ENCODE measurements around the gene SDK1.
"Not testable (repeated sequence)": the region's sequence is repeated elsewhere in the genome, so short reads cannot be mapped to it uniquely, and the experiment has no call there.

SDK1 gene

GRCh38 chr7:4269746-4270145, 968.7 kb downstream of the SDK1 start:
- no peak for DNase-seq (ENCODE audit: low read depth in 2 of 2)

DNA sequence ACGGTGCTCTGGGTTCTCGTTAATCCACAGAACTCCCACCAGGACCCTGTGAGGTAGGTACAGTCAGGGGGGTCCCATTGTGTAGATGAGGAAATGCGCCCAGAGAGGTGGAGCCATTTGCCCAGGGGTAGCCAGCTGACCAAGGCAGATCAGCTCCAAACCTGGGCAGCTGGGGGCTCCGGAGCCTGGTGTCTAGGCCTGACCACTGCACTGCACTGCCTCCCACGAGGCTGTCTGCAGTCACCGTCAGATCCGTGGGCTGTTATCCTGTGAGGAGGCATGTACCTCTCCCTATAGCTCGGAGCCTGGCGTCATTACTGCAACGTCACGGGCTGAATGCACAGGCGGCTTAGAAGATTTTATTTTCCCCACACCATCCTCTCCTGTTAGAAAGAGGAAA, 969.2 kb downstream of the SDK1 start:
- DNase-seq (ENCODE audit: low read depth in 2 of 2): no peak

DNA sequence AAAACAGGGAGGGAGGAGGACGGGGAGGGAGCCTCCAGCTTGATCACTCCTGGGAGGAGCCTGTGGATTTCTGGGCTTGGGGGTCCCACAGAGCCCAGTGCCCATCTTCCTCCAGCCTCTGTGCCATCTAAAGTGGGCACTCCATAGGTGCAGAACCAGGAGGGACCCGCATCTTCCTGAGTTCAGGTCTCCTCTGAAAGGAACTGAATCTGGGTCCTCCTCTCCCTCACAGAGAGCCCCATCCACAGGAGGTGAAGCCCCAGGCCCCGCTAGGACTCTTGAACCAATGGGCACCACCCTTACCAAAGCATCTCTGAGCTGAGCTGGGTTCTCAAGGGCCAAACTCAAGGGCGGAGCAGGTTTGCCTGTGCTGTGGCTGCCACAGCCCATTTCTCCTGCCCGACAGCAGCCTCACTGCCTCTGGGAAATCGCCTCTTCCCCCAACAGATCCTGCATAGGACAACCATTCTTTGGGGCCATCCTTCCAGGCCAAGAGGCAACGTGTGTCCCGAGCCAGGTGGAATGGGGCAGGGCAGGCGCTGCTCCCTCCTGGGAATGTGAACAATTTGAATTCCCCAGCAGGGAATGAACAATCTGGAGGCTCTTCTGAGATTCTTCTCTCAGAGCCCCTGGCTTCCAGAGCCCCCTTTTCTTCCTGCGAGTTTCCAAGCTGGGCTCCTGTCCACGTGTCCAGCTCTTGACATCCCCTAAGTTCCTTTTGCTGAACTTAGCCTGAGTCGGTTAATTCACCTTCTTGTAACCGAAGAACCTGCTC, 970.1 kb downstream of the SDK1 start:
- DNase-seq (ENCODE audit: low read depth in 2 of 2): no peak

GRCh38 chr7:4271716-4272015, 970.6 kb downstream of the SDK1 start:
- no peak for DNase-seq (ENCODE audit: low read depth in 2 of 2)

GRCh38 chr7:4272141-4272540, 971.1 kb downstream of the SDK1 start:
- DNase-seq (ENCODE audit: low read depth in 2 of 2): no peak

DNA sequence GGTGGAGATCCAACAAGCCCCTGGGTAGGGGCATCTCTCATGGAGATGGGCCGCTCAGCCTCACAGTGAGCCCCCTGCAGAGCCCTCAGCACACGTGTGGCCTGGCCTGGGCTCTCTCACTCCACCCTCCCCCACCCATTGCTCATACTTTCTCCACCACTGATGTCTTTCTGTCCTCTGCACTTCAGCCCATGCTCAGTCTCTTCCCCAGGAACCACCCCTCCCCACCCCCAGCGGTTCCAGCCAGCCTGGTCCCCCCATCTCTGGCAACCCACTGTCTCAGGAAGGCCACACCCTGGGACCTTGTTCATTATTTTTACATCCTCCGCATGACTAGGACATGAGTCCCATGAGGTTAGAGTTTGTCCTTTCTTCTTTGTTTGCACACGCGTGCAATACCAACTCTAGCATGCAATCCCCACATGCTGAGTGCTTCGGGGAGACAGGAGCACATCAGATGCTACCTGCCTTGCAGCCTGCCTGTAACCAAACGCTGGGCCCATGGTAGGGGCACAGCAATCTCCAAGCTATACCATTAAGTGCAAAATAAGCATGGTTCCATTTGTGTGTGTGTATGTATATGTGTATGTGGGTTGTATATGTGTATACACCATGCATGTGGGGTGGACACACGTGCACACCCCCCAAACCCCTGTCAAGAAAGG, 972.6 kb downstream of the SDK1 start:
- no peak for DNase-seq (ENCODE audit: low read depth in 2 of 2)

- no peak for DNase-seq (ENCODE audit: low read depth in 2 of 2)
Measured at GRCh38 chr7:4274286-4274685, 973.2 kb downstream of the SDK1 start.

DNA sequence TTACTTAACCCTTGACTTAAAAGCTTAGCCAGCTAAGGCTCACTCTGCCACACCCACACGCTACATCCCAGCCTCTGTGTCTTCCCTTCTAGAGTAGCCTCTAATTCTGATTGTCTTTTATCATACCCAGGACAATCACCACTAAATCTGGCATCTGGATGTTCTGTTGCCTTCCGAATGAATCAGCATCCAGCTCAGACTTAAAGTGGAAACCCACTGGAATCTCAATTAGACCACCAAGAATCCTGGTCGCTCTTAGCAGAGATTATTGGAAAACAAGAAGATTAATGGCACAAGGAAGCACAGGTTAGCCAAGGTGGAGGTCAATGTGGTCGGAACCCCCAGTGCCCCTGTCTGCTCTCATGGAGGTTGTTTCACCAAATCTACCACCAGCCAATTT, 976.9 kb downstream of the SDK1 start:
- no peak for DNase-seq (ENCODE audit: low read depth in 2 of 2)

DNA sequence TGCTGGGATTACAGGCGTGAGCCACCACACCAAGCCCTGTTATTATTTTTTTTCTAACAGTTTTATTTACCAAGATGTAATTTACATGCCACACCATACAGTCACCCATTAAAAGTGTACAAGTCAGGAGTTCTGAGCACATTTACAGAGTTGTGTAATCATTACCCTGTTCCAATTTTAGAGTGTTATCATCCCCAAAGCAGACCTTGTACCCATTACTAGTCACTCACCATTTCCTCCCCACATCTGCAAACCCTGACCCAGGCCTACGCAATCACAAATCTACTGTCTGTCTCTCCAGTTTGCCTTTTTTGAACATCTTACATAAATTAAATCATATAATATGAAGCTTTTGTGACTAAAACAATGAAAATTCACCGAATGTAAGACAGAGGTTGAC, 978.2 kb downstream of the SDK1 start:
- DNase-seq (ENCODE audit: low read depth in 2 of 2): no peak

DNA sequence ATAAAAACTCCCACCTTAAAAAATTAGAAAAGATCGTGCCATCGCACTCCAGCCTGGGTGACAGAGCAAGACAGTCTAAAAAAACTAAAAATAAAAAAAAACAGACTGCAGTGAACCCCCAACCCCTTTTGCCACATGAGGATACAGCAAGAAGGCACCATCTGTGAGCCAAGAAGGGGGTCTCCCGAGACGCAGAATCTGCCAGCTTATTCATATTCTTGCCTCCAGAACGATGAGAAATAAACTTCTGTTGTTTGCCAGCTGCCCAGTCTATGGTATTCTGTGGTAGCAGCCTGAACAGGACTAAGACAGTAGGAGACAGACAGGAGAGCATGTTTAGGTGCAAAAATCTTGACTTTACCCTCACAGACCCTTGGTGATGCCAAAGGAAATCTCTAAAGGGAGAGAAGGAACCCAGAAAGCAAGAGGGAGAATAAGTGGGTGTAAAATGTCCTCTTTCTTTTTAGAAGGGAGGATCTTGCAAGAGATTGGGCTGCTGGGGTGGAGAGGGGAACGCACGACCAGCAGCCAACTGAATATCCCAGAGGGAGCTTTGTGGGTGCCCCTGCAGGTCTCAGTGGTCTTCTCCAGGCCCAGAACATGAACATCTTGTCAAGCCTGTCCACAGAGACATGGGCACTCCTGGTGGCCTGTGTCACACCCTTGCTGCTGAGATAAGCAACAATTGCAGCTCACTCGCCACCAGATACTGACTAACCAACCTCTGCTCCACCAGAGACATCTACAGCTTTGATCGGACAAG, 980.4 kb downstream of the SDK1 start:
- DNase-seq (ENCODE audit: low read depth in 2 of 2): no peak

- DNase-seq (ENCODE audit: low read depth in 2 of 2): no peak
Measured at GRCh38 chr7:4282434-4283223, 981.6 kb downstream of the SDK1 start.

GRCh38 chr7:4286351-4286750, 985.3 kb downstream of the SDK1 start:
- DNase-seq (ENCODE audit: low read depth in 2 of 2): no peak

DNA sequence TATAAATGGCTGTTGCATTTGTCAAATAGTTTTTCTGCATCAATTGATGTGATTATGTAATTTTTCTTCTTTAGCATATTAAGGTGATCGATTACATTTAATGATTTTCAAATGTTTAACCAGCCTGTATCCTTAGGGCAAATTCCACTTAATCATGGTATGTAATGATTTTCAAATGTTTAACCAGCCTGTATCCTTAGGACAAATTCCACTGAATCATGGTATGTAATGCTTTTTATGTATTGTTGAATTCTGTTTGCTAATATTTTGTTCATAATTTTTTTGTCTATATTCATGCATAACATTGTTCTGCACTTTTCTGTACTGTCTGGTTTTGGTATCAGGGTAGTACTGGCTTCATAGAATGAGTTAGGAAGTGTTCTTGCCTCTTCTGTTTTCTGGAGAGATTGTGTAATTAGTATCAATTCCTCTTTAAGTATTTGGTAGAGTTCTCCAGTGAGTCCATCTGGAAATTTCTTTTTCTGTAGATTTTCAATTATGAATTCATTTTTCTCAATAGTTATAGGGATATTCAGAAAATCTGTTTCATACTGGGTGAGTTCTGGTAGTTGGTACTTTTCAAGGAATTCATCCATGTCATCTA, 987.8 kb downstream of the SDK1 start:
- DNase-seq (ENCODE audit: low read depth in 2 of 2): no peak

- no peak for DNase-seq (ENCODE audit: low read depth in 2 of 2)
Measured at GRCh38 chr7:4297165-4297917, 996.3 kb downstream of the SDK1 start.

GRCh38 chr7:4297918-4298219, 996.8 kb downstream of the SDK1 start:
- no peak for DNase-seq (ENCODE audit: low read depth in 2 of 2)

DNA sequence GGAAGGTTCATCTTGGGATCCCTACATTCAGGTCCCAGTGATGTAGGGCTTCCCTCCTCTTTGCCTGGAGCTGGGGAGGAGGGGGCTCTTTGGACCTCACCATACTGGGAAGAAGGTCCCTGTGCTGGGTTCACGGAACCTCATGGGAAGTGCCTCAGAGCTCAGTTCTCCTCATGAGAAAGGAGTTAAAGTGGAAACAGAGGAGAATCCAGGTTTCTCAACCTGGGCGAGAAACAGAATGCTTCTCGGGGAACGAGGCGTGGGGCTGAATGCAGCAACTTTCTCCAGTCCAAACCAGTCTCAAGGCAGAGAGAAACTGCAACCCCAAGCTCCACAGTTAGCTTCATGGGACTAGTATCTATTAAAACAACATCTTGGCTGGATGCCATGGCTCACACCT, 998.4 kb downstream of the SDK1 start:
- no peak for DNase-seq (ENCODE audit: low read depth in 2 of 2)

DNA sequence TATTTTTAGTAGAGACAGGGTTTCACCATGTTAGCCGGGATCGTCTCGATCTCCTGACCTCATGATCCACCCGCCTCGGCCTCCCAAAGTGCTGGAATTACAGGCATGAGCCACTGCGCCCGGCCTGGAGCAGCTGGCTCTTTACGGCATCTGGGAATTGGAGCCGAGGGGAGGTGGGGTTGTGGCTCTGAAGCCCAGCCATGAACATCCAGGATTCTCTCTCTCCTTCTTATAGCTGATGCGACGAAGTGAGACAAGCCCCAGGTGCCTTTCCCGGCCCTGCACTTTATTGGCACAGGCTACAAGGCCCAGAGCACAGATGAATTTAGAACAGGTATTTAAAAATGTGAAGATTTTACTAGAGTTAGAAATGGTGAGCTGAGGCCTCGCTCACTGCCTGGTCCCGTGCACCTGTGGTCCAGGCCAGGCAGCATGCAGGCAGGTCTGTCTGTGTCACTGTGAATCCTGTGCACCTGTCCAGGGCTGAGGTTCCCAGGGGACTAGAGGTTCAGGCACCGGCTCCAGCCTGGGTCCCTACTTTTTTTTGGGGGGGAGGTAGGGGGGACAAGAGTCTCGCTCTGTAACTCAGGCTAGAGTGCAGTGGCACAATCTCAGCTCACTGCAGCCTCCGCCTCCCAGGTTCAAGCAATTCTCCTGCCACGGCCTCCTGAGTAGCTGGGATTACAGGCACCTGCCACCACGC, 1001.3 kb downstream of the SDK1 start:
- no peak for DNase-seq (ENCODE audit: low read depth in 2 of 2)

GRCh38 chr7:4307316-4308204, 1006.5 kb downstream of the SDK1 start:
- DNase-seq (ENCODE audit: low read depth in 2 of 2): no peak

DNA sequence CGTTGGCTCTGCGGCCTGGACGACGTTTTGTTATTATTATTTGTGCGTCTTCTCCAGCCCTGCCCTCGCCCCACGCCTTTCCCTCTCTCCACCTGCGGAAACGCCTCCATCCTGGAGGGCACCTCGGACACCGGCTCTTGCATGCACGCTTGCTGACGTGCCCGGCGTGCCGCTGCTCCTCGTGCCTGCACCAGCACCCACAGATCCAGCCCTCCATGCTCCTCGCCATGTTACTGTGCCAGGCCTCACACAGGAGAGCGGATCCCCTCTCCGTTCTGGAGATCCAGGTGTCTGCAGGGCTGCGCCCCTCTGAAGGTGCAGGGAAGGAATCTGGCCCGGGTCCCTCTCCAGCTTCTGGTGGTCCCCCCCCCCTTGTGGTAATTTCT, 1007.1 kb downstream of the SDK1 start:
- no peak for DNase-seq (ENCODE audit: low read depth in 2 of 2)

DNA sequence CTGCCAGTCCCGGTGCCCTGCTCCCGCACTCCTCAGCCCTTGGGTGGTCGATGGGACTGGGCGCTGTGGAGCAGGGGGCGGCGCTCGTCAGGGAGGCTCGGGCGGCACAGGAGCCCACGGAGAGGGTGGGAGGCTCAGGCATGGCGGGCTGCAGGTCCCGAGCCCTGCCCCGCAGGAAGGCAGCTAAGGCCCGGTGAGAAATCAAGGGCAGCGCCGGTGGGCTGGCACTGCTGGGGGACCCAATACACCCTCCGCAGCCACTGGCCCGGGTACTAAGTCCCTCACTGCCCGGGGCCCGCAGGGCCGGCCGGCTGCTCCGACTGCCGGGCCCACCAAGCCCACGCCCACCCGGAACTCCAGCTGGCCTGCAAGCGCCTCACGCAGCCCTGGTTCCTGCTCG, 1012.9 kb downstream of the SDK1 start:
- not testable (repeated sequence) for DNase-seq (ENCODE audit: low read depth in 2 of 2)

Measured in fibroblast of skin of left quadriceps (primary cell).